H9 (cell line): ENCODE measurements around the gene ENOX1. TPM values are rescaled to one million over a fixed set of nuclear protein-coding genes. Genes with fewer than 3 reads are reported as not detected.

Source experiments
- DNase-seq: peaks from one replicate; pipeline ENCODE4 v3.0.0-alpha.2; 2017
- H2AFZ ChIP-seq: one replicate; pipeline ENCODE4 v1.6.1; 2013; ENCODE audit warnings: mild to moderate bottlenecking, low read length, control low read depth, moderate library complexity
- H2AK5ac ChIP-seq: 2 replicates; pipeline ENCODE4 v1.6.1; 2013; ENCODE audit warnings: low read length, control low read depth, mixed read lengths; ENCODE audit not compliant: insufficient read length
- H2BK120ac ChIP-seq: one replicate; pipeline ENCODE4 v1.6.1; 2013; ENCODE audit warnings: low read depth, mild to moderate bottlenecking, low read length, control low read depth, inconsistent platforms; ENCODE audit not compliant: poor library complexity, severe bottlenecking
- H2BK12ac ChIP-seq: 2 replicates; pipeline ENCODE4 v1.6.1; 2013; ENCODE audit warnings: low read length, control low read depth, mixed read lengths, low read depth; ENCODE audit not compliant: insufficient read length
- H2BK15ac ChIP-seq: 2 replicates; pipeline ENCODE4 v1.6.1; 2013; ENCODE audit warnings: low read depth, low read length, control low read depth
- H2BK20ac ChIP-seq: one replicate; pipeline ENCODE4 v1.6.1; 2013; ENCODE audit warnings: low read depth, mild to moderate bottlenecking, low read length, control low read depth, inconsistent platforms; ENCODE audit not compliant: poor library complexity, severe bottlenecking
- H2BK5ac ChIP-seq: 2 replicates; pipeline ENCODE4 v1.6.1; 2013; ENCODE audit warnings: low read length, control low read depth, mixed read lengths; ENCODE audit not compliant: insufficient read length
- H3K14ac ChIP-seq: 2 replicates; pipeline ENCODE4 v1.6.1; 2013; ENCODE audit warnings: low read length, control low read depth; ENCODE audit not compliant: insufficient read depth
- H3K18ac ChIP-seq: 2 replicates; pipeline ENCODE4 v1.6.1; 2013; ENCODE audit warnings: low read depth, mild to moderate bottlenecking, mixed read lengths, low read length, control low read depth; ENCODE audit not compliant: insufficient read length
- H3K23ac ChIP-seq: 2 replicates; pipeline ENCODE4 v1.6.1; 2013; ENCODE audit warnings: low read length, control low read depth, mixed read lengths, low read depth; ENCODE audit not compliant: insufficient read length
- H3K23me2 ChIP-seq: 2 replicates; pipeline ENCODE4 v1.6.1; 2013; ENCODE audit warnings: low read depth, mild to moderate bottlenecking, mixed read lengths, low read length, control low read depth; ENCODE audit not compliant: insufficient read length, poor library complexity, severe bottlenecking
- H3K27ac ChIP-seq: 2 replicates; pipeline ENCODE4 v1.5.1; 2013; ENCODE audit warnings: low read length, control low read depth, mixed read lengths, low read depth; ENCODE audit not compliant: insufficient read length
- H3K27me3 ChIP-seq: 2 replicates; pipeline ENCODE4 v1.6.1; 2013; ENCODE audit warnings: low read length, control low read depth, inconsistent platforms; ENCODE audit not compliant: insufficient read depth
- H3K4ac ChIP-seq: 2 replicates; pipeline ENCODE4 v1.6.1; 2013; ENCODE audit warnings: low read depth, mild to moderate bottlenecking, control low read depth, inconsistent platforms, low read length, moderate library complexity
- H3K4me1 ChIP-seq: 2 replicates; pipeline ENCODE4 v1.6.1; 2013; ENCODE audit warnings: low read length, control low read depth, inconsistent platforms; ENCODE audit not compliant: insufficient read depth
- H3K4me2 ChIP-seq: 2 replicates; pipeline ENCODE4 v1.6.1; 2013; ENCODE audit warnings: low read length, control low read depth, mixed read lengths; ENCODE audit not compliant: insufficient read length, insufficient read depth
- H3K56ac ChIP-seq: 2 replicates; pipeline ENCODE4 v1.6.1; 2013; ENCODE audit warnings: low read depth, mild to moderate bottlenecking, mixed read lengths, low read length, control low read depth; ENCODE audit not compliant: insufficient read length
- H3K79me1 ChIP-seq: 2 replicates; pipeline ENCODE4 v1.6.1; 2013; ENCODE audit warnings: low read depth, mild to moderate bottlenecking, moderate library complexity, low read length, control low read depth, inconsistent platforms; ENCODE audit not compliant: insufficient read depth, poor library complexity, severe bottlenecking
- H3K79me2 ChIP-seq: 2 replicates; pipeline ENCODE4 v1.6.1; 2013; ENCODE audit warnings: low read length, control low read depth, inconsistent platforms; ENCODE audit not compliant: insufficient read depth
- H3K9ac ChIP-seq: 2 replicates; pipeline ENCODE4 v1.6.1; 2013; ENCODE audit warnings: low read length, control low read depth, mixed read lengths; ENCODE audit not compliant: insufficient read length; ENCODE audit errors: extremely low read depth
- H3K9me3 ChIP-seq: one replicate; pipeline ENCODE4 v1.6.1; 2013; ENCODE audit warnings: low read depth, low read length, inconsistent platforms; ENCODE audit not compliant: control insufficient read depth
- H3T11ph ChIP-seq: one replicate; pipeline ENCODE4 v1.6.1; 2013; ENCODE audit warnings: mild to moderate bottlenecking, low read length, control low read depth, inconsistent platforms
- H4K20me1 ChIP-seq: one replicate; pipeline ENCODE4 v1.6.1; 2013; ENCODE audit not compliant: control insufficient read depth, insufficient read length, insufficient read depth
- H4K5ac ChIP-seq: 2 replicates; pipeline ENCODE4 v1.6.1; 2013; ENCODE audit warnings: low read depth, mild to moderate bottlenecking, mixed read lengths, low read length, control low read depth; ENCODE audit not compliant: insufficient read length
- H4K8ac ChIP-seq: replicated peaks from 2 replicates; pipeline ENCODE4 v1.6.1; 2013; ENCODE audit warnings: low read length, control low read depth, mixed read lengths, low read depth; ENCODE audit not compliant: insufficient read length
- H4K91ac ChIP-seq: 2 replicates; pipeline ENCODE4 v1.6.1; 2013; ENCODE audit warnings: low read depth, mild to moderate bottlenecking, moderate library complexity, mixed read lengths, low read length, control low read depth; ENCODE audit not compliant: insufficient read length
- H3K27ac Mint-ChIP-seq, 3 experiments: 2 replicates in 2 of 3; 3 replicates in 1 of 3; pipeline ENCODE4 v1.8.0; 2020 to 2021; ENCODE audit warnings: mixed read lengths in 3 of 3, mild to moderate bottlenecking in 1 of 3, moderate library complexity in 1 of 3
- H3K27me3 Mint-ChIP-seq: 2 replicates; pipeline ENCODE4 v1.8.0; 2021; ENCODE audit warnings: low read depth, mild to moderate bottlenecking, moderate library complexity, mixed read lengths
- H3K36me3 Mint-ChIP-seq, 3 experiments: 2 replicates in 2 of 3; 3 replicates in 1 of 3; pipeline ENCODE4 v1.8.0; 2020 to 2021; ENCODE audit warnings: low read depth in 3 of 3, mixed read lengths in 3 of 3; ENCODE audit not compliant: insufficient read depth in 1 of 3
- H3K4me1 Mint-ChIP-seq, 2 experiments: 2 replicates each; pipeline ENCODE4 v1.8.0; 2020; ENCODE audit warnings: mixed read lengths in 2 of 2
- H3K4me3 Mint-ChIP-seq, 2 experiments: 2 replicates in 1 of 2; 3 replicates in 1 of 2; pipeline ENCODE4 v1.8.0; 2020 to 2021; ENCODE audit warnings: mild to moderate bottlenecking in 2 of 2, mixed read lengths in 2 of 2, moderate library complexity in 1 of 2
- H3K9me3 Mint-ChIP-seq, 2 experiments: 2 replicates in 1 of 2; 3 replicates in 1 of 2; pipeline ENCODE4 v1.8.0; 2020; ENCODE audit warnings: mild to moderate bottlenecking in 2 of 2, mixed read lengths in 2 of 2, moderate library complexity in 1 of 2
- WGBS: extraction: QIAGEN DNeasy Blood & Tissue Kit; methylation state at CpG from one replicate; pipeline ENCODE4 v1.1.7; 2013; ENCODE audit warnings: missing lambda C conversion rate, low lambda C conversion rate, mixed read lengths; ENCODE audit not compliant: insufficient read length; ENCODE audit errors: extremely low coverage; 5-methylcytosine and 5-hydroxymethylcytosine counted together
- total RNA-seq: library from RNA; stranded (reverse); gene quantifications from 2 replicates; pipeline ENCODE4 v1.2.1, GENCODE V29; 2021
- TF ChIP-seq, protein P1 (sequence below): fragments of 200-600 bp; sonication (generic); conservative IDR thresholded peaks from 3 replicates; pipeline ENCODE4 v1.8.0; 2021; ENCODE audit warnings: antibody characterized with exemption, mild to moderate bottlenecking

Gene ENOX1
- total RNA-seq, 1 experiment from 2014 or later, result 0.24 TPM

DNA sequence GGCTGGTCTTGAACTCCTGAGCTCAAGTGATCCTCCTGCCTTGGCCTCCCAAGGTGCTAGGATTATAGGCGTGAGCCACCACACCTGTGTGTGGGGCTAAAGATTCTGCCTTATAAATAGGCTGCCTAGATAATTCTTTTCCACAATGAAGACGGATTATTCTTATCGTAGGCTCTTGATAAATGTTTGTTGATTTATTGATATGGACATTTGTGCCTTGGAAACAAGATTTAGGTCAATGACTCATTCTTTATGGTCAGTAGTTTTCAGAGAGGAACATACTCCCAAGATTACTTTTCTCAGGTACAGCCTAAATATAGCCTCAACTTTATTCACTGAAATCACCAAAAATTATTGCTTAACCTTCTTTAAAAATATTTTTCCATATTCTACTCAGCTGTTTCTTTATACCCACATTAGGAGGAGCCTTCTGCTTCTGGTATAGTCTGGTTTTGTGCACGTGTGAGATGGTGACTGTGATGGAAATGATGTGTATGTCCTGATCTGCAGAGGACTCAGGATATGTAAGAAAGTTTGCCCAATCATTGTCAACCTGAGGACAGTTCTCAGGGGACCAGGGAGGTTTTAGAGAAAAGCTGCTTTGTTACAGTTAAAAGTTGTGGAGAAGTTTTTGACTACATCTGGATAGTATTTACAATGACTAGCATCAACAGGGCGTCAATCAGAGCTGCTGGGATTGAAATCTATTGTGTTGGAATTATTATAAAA is 554.5 kb downstream of the ENOX1 start:
- no CpG with 5 or more reads among the region's 5 CpGs for WGBS
- no peak overlapping the region for H3K23ac ChIP-seq
- no peak for DNase-seq
- Mint-ChIP-seq H3K4me1 (peaks cover 2 to 5% of the 10 kb centered on the region in 2 experiments; a peak in 2 of 4 replicates), H3K27ac (no peak overlapping the region), H3K36me3 (no peaks in the 10 kb centered on the region), H3K4me3 (no peak overlapping the region), H3K9me3 (no peaks in the 10 kb centered on the region), H3K27me3 (no peaks in the 10 kb centered on the region)
- H2BK120ac ChIP-seq, result no peak overlapping the region
- no peak overlapping the region for H3K14ac ChIP-seq
- no peak overlapping the region for H2AK5ac ChIP-seq
- H2BK15ac ChIP-seq, result no peak overlapping the region
- no peaks in the 10 kb centered on the region for H3K4me1 ChIP-seq
- H2BK5ac ChIP-seq, result no peak overlapping the region
- no peak overlapping the region for H2BK20ac ChIP-seq
- H3T11ph ChIP-seq, result no peak overlapping the region
- no peak overlapping the region for H3K9ac ChIP-seq
- H3K4ac ChIP-seq, result no peak overlapping the region
- H3K79me2 ChIP-seq, result no peaks in the 10 kb centered on the region
- no peaks in the 10 kb centered on the region for H3K23me2 ChIP-seq
- no peak overlapping the region for H4K91ac ChIP-seq
- no peaks in the 10 kb centered on the region for H4K20me1 ChIP-seq
- H4K8ac ChIP-seq, result no peak overlapping the region
- H3K9me3 ChIP-seq, result no peaks in the 10 kb centered on the region
- no peaks in the 10 kb centered on the region for H3K27me3 ChIP-seq
- H3K4me2 ChIP-seq, result no peak overlapping the region
- no peak overlapping the region for H2AFZ ChIP-seq
- no peak overlapping the region for H3K56ac ChIP-seq
- no peak overlapping the region for H3K18ac ChIP-seq
- TF ChIP-seq, protein P1, sequence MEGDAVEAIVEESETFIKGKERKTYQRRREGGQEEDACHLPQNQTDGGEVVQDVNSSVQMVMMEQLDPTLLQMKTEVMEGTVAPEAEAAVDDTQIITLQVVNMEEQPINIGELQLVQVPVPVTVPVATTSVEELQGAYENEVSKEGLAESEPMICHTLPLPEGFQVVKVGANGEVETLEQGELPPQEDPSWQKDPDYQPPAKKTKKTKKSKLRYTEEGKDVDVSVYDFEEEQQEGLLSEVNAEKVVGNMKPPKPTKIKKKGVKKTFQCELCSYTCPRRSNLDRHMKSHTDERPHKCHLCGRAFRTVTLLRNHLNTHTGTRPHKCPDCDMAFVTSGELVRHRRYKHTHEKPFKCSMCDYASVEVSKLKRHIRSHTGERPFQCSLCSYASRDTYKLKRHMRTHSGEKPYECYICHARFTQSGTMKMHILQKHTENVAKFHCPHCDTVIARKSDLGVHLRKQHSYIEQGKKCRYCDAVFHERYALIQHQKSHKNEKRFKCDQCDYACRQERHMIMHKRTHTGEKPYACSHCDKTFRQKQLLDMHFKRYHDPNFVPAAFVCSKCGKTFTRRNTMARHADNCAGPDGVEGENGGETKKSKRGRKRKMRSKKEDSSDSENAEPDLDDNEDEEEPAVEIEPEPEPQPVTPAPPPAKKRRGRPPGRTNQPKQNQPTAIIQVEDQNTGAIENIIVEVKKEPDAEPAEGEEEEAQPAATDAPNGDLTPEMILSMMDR, result no peak
- no peaks in the 10 kb centered on the region for H3K79me1 ChIP-seq
- no peak overlapping the region for H3K27ac ChIP-seq
- no peak overlapping the region for H2BK12ac ChIP-seq
- H4K5ac ChIP-seq, result no peak overlapping the region
